ENCODE data around the gene MRPS21.
"Not testable (repeated sequence)": the region's sequence is repeated elsewhere in the genome, so short reads cannot be mapped to it uniquely, and the experiment has no call there.

DNA sequence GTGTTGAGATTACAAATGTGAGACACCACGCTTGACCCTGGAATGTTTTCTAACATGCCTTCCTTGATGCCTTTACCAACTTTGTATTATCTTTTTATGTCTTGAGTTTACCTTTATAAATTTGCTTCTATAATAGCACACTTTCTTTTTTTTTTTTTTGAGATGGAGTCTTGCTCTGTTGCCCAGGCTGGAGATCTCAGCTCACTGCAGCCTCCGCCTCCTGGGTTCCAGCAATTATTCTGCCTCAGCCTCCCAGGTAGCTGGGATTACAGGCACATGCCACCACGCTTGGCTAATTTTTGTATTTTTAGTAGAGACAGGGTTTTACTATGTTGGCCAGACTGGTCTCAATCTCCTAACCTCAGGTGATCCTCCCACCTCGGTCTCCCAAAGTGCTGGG is 21.0 kb downstream of the MRPS21 start:
- TF ChIP-seq BHLHE40 (IDR thresholded peaks at IDR 0.05; ENCODE audit: borderline replicate concordance); ELF4 (IDR thresholded peaks at IDR 0.05); HDGF (IDR thresholded peaks at IDR 0.05; ENCODE audit: borderline replicate concordance); TARDBP (IDR thresholded peaks at IDR 0.05); CTBP1 (IDR thresholded peaks at IDR 0.05; ENCODE audit: borderline replicate concordance); FOXM1 (IDR thresholded peaks at IDR 0.05; ENCODE audit: borderline replicate concordance); SP1 (IDR thresholded peaks at IDR 0.05); PKNOX1 (IDR thresholded peaks at IDR 0.05); ZNF384 (IDR thresholded peaks at IDR 0.05); LEF1 (IDR thresholded peaks at IDR 0.05; ENCODE audit: borderline replicate concordance): not testable (repeated sequence)

Measured in HEK293T (cell line).